B cell (primary cell): ENCODE measurements around the gene MLF2. TPM values are rescaled to one million over a fixed set of nuclear protein-coding genes. Genes with fewer than 3 reads are reported as not detected.
A peak's percentile ranks its signal among the peaks of the same experiment; 100 is the strongest.

Experiments
- ATAC-seq: fragments of 200-7000 bp; cut with Tn5 transposase; one replicate; pipeline ENCODE4 v1.10.0; 2021; ENCODE audit warnings: low read depth, mild to moderate bottlenecking, moderate number of reproducible peaks, moderate library complexity
- CTCF ChIA-PET: fragments of 350-600 bp; sonication (Branson Sonifier 250); formaldehyde crosslinking; loops from one replicate; lab custom pipeline; 2021; ENCODE audit warnings: antibody characterized with exemption, inconsistent platforms; lab: Charles Lee
- POLR2A ChIA-PET: fragments of 350-600 bp; sonication (Branson Sonifier 250); formaldehyde crosslinking; loops from one replicate; lab custom pipeline; 2021; ENCODE audit warnings: antibody characterized with exemption; lab: Charles Lee
- DNase-seq: peaks from one replicate; pipeline ENCODE4 v3.0.0; 2013
- H2AFZ ChIP-seq: 2 replicates; pipeline ENCODE4 v1.6.1; 2012; ENCODE audit warnings: mild to moderate bottlenecking, low read depth, low read length; ENCODE audit not compliant: insufficient read depth, poor library complexity, severe bottlenecking
- H3K27ac ChIP-seq, 2 donors: 1 replicate in 1 of 2; 2 replicates in 1 of 2; pipeline ENCODE4 v1.5.1; 2012 to 2013; ENCODE audit warnings: low read length in 2 of 2, mild to moderate bottlenecking in 2 of 2, moderate library complexity in 1 of 2
- H3K27me3 ChIP-seq, 4 experiments: fragments of 200-600 bp in 1 of 4; sonication (generic) in 1 of 4; replicated peaks in 1 of 4; 1 replicate in 2 of 4; 2 replicates in 2 of 4; pipeline versions ENCODE4 v1.6.1 to v1.7.0; 2013 to 2016; ENCODE audit warnings: low read length in 3 of 4, mild to moderate bottlenecking in 2 of 4, mixed read lengths in 1 of 4, moderate library complexity in 1 of 4; ENCODE audit not compliant: insufficient read depth in 4 of 4, control insufficient read depth in 3 of 4; ENCODE audit errors: control extremely low read depth in 1 of 4
- H3K36me3 ChIP-seq, 2 experiments: replicated peaks in 1 of 2; 1 replicate in 1 of 2; 2 replicates in 1 of 2; pipeline versions ENCODE4 v1.6.1 to v1.7.1; 2013; ENCODE audit warnings: low read length in 1 of 2; ENCODE audit not compliant: insufficient read depth in 2 of 2, control insufficient read depth in 1 of 2; ENCODE audit errors: control extremely low read depth in 1 of 2, extremely low read depth in 1 of 2
- H3K4me1 ChIP-seq, 2 donors: fragments of 200-600 bp in 1 of 2; sonication (generic) in 1 of 2; 1 replicate in 1 of 2; 2 replicates in 1 of 2; pipeline versions ENCODE4 v1.5.1 to v1.6.1; 2013 to 2017; ENCODE audit warnings: low read length in 2 of 2; ENCODE audit not compliant: control insufficient read depth in 2 of 2, insufficient read depth in 2 of 2
- H3K4me2 ChIP-seq: replicated peaks from 2 replicates; pipeline ENCODE3; 2012; ENCODE audit warnings: mild to moderate bottlenecking, low read depth, low read length; ENCODE audit not compliant: poor library complexity, severe bottlenecking
- H3K4me3 ChIP-seq, 5 experiments: fragments of 200-600 bp in 1 of 5; sonication (generic) in 1 of 5; 1 replicate in 3 of 5; 2 replicates in 2 of 5; pipeline versions ENCODE4 v1.5.1 to v1.7.0; 2011 to 2016; ENCODE audit warnings: low read length in 4 of 5, mild to moderate bottlenecking in 4 of 5, low read depth in 2 of 5, control low read depth in 1 of 5, moderate library complexity in 1 of 5; ENCODE audit not compliant: insufficient read depth in 1 of 5; ENCODE audit errors: control extremely low read depth in 1 of 5, extremely low read depth in 1 of 5
- H3K79me2 ChIP-seq: fragments of 200-600 bp; sonication (generic); one replicate; pipeline ENCODE4 v1.6.0; 2016; ENCODE audit warnings: low read length; ENCODE audit not compliant: control insufficient read depth, insufficient read depth
- H3K9ac ChIP-seq: fragments of 200-600 bp; sonication (generic); 2 replicates; pipeline ENCODE4 v1.6.1; 2017; ENCODE audit warnings: mild to moderate bottlenecking, low read length, moderate library complexity
- H3K9me3 ChIP-seq, 3 donors: one replicate each; pipeline versions ENCODE4 v1.6.1 to v1.7.1; 2013; ENCODE audit warnings: low read length in 2 of 3; ENCODE audit not compliant: control insufficient read depth in 2 of 3, insufficient read depth in 1 of 3; ENCODE audit errors: control extremely low read depth in 1 of 3
- H4K20me1 ChIP-seq: 2 replicates; pipeline ENCODE4 v1.6.0; 2012; ENCODE audit warnings: mild to moderate bottlenecking, low read length; ENCODE audit not compliant: insufficient read depth, control insufficient read depth, poor library complexity, severe bottlenecking
- H3K27ac Mint-ChIP-seq: one replicate; pipeline ENCODE4 v1.8.0; 2021; ENCODE audit warnings: mixed read lengths
- H3K27me3 Mint-ChIP-seq: one replicate; pipeline ENCODE4 v1.8.0; 2021; ENCODE audit warnings: mixed read lengths
- H3K4me1 Mint-ChIP-seq: one replicate; pipeline ENCODE4 v1.8.0; 2021; ENCODE audit warnings: mixed read lengths
- H3K4me3 Mint-ChIP-seq: one replicate; pipeline ENCODE4 v1.8.0; 2021; ENCODE audit warnings: mixed read lengths
- H3K9me3 Mint-ChIP-seq: one replicate; pipeline ENCODE4 v1.8.0; 2022; ENCODE audit warnings: mixed read lengths; ENCODE audit not compliant: insufficient read depth
- CTCF ChIP-seq: fragments of 200-600 bp; IDR thresholded peaks from one replicate; pipeline ENCODE4 v1.8.0; 2022; ENCODE audit warnings: antibody characterized with exemption, mild to moderate bottlenecking
- EZH2 ChIP-seq: IDR thresholded peaks from 2 replicates; pipeline ENCODE4 v1.6.1; 2012; ENCODE audit warnings: borderline replicate concordance, low read depth, mild to moderate bottlenecking, moderate library complexity, low read length; ENCODE audit not compliant: insufficient read depth, poor library complexity, severe bottlenecking
- WGBS: methylation state at CpG from one replicate; pipeline ENCODE4 v1.1.5; 2013; ENCODE audit warnings: missing lambda C conversion rate; ENCODE audit not compliant: insufficient coverage; 5-methylcytosine and 5-hydroxymethylcytosine counted together
- intact Hi-C: fragments of 100-400 bp; cut with micrococcal nuclease; formaldehyde crosslinking; loops from one replicate; pipeline ENCODE4 v1.10.0; 2022
- polyA plus RNA-seq: library from polyadenylated mRNA; depleted of rRNA; stranded (reverse); fragments of >200 nt; gene quantifications from 2 replicates; pipeline ENCODE4 v1.2.3, GENCODE V29; 2012
- total RNA-seq, 2 donors: library from RNA; stranded (reverse); fragments of 120-200 nt in 1 of 2; gene quantifications; 1 replicate in 1 of 2; 2 replicates in 1 of 2; pipeline versions ENCODE4 v1.2.3 to v1.2.4, GENCODE V29; 2013 to 2022

Gene MLF2
- total and polyA plus RNA-seq, 2 donors (not counting 1 experiment from before 2014, with no cell fraction given), result 97.2 to 190 TPM

GRCh38 chr12:6765634-6766581 lies 13.0 kb upstream of the MLF2 start, which contains the start of gene PTMS:
TSS of gene PTMS (plus strand) at chr12:6766363. CDS start at chr12:6766706, 343 bp downstream.
- Histone ChIP-seq H3K9ac (peak within 1 kb of the TSS; percentile 67), H3K36me3 (no peaks in the 10 kb centered on the region), H3K27ac (no peak within 1 kb of the TSS), H3K4me2 (peak within 1 kb of the TSS; percentile 96), H3K79me2 (no peaks in the 10 kb centered on the region), H3K9me3 (peaks cover 0 to 4% (median 0%) of the 10 kb centered on the region in 3 donors), H2AFZ (peak within 1 kb of the TSS; percentile 95), H3K4me1 (peaks cover 33 to 36% of the 10 kb centered on the region in 2 donors), H3K4me3 (peak within 1 kb of the TSS in 4 of 5 experiments; percentile 41 to 78 (median 54)), H3K27me3 (peaks cover 0 to 56% (median 27%) of the 10 kb centered on the region in 4 experiments), H4K20me1 (no peaks in the 10 kb centered on the region)
- 3% methylated on average over 57 of the region's 63 CpGs for WGBS
- peaks cover 40% of the 10 kb centered on the region for H3K27me3 Mint-ChIP-seq
- no peak for DNase-seq
- ATAC-seq, result peak; percentile 11
- no peak for TF ChIP-seq CTCF
- TF ChIP-seq EZH2, result no peak
- no peaks in the 10 kb centered on the region for H3K9me3 Mint-ChIP-seq
- intact Hi-C loops, result loop anchor here (1.0 to 5.0 kb wide), 2 partner anchors 13 to 86 kb away; partner anchors contain the start of genes CDCA3, MLF2 and USP5
- peak within 1 kb of the TSS; percentile 90 for H3K4me3 Mint-ChIP-seq
- ChIA-PET CTCF (interaction anchor here (0.5 to 6.0 kb wide), 25 partner anchors 8 to 531 kb away, joined by 3 to 85 read pairs (median 3); partner anchors contain the start of genes CDCA3, COPS7A, MLF2 and USP5), POLR2A (interaction anchor here (0.6 to 2.0 kb wide), 5 partner anchors 12 to 102 kb away, joined by 3 to 16 read pairs (median 6); partner anchors contain the start of genes COPS7A, MLF2 and ZNF384)
- H3K27ac Mint-ChIP-seq, result peak within 1 kb of the TSS; percentile 23
- H3K4me1 Mint-ChIP-seq, result peaks cover 29% of the 10 kb centered on the region
